Measurements from ENCODE around the gene KCNK5.

Gene KCNK5

DNA sequence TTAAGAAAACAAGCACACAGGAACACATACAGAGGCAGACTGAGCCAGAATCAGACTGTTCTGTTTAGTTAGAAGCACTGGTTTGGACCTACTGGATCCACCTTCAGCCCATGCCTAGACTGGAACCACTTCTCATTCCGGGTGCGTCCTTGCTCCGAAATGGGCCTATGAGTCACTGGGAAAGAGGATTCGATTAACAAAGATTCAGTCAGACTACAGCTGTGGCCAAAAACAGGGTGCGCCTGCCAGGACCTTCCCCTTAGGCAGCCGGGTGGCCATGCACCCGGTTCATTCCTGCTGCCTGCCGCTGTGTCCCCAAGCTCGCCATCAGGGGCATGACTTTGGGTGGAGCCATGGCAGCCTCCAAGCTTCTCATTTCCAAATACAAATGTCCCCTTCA, 14.5 kb upstream of the KCNK5 start:
- TF ChIP-seq CTCF (IDR thresholded peaks at IDR 0.05; ENCODE audit: low read depth, low read length, missing control alignments): no peak
- no peak overlapping the region for H3K4me3 ChIP-seq (ENCODE audit: low read depth, low read length)
- DNase-seq (ENCODE audit: low read depth): no peak

DNA sequence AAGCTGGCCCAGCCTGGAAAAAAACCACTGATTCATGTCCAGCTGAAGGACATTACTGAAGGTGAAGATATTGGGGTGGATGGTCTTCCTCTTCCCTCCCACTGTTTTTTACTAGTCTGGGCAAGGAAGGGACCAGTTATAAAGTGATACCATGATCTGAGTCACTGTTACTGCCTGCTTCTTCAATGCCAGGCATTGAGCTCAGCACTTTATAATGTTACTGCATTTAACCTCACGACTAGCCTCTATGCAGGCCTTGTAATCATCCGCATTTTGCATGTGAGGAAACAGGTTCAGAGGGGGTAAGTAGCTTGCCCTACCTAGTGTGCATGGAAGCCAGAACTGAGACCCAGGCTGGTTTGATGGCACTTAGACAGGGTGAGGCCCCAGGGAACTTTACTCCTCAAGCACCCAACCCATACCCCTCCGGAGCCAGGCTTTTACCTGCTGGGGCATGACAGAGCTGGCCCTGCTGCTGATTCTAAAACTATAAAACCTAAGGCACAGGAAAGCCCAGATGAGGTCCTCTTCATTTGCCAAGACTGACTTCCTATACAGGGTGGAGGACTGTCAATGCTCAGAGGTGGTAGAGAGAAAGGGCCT, 11.0 kb upstream of the KCNK5 start:
- TF ChIP-seq CTCF (IDR thresholded peaks at IDR 0.05; ENCODE audit: low read depth, low read length, missing control alignments): no peak
- H3K4me3 ChIP-seq (ENCODE audit: low read depth, low read length): no peak overlapping the region
- DNase-seq (ENCODE audit: low read depth): no peak

DNA sequence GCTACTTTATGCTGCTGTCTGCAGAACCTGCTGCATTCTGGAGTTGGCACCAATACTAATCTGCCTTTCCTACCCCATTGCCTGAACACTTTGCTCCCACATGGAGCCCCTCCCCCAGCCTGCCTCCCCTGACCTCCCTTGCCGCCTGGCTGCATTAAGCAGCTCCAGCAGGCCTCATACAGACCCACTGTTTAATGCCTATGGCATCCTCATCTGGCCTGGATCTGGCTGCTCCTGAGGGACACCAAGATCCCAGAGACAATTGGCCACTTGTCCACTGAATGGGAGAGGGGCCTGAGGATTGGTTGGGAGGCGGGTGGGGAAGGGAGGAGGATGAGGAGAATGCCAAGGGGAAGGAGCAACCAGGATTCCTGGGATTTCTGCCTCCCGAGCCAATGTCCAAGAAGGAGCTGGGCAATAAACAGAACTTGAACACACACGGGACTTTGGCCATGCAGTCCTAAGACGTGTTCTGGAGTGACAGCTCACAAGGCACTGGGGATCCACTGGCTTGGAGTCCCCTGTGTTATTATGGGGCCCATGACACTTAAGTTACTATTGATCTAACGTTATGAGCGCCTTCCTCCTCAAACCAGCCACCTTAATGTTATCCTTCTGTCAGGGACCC, 10.4 kb upstream of the KCNK5 start:
- no peak for DNase-seq (ENCODE audit: low read depth)
- H3K4me3 ChIP-seq (ENCODE audit: low read depth, low read length): no peak overlapping the region
- no peak for TF ChIP-seq CTCF (IDR thresholded peaks at IDR 0.05; ENCODE audit: low read depth, low read length, missing control alignments)

DNA sequence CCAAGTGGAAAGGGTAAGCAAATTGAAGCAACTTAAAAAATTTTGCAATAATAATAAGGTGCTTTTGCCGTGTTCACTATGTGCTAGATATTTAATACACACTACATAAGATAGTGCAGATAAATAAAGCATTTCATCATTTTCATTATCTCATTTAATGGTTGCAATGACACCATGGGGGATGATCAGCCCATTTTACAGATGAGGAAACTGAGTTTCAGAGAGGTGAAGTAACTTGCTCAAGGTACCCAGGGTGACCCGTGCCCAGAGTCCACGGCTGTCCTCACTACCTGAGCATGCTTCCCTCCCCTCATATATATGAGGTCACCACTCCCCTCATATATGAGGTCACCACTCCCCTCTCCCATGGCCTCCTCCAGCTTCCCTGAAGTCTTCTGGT, 7.5 kb upstream of the KCNK5 start:
- no peak overlapping the region for H3K4me3 ChIP-seq (ENCODE audit: low read depth, low read length)
- no peak for DNase-seq (ENCODE audit: low read depth)

DNA sequence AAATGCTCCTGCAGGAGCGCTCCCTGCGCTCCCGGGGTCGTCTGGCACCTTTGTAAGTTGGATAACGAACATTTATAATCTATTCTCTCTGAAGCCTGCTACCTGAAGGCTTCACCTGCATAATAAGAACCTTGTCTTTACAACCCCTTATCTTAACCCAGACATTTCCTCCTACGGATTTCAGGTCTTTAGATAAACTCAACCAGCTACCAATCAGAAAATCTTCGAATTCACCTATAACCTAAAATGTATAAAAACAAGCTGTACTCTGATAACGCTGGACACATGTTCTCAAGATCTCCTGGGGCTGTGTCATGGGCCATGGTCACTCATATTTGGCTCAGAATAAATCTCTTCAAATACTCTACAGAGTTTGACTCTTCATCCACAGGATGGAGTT, 4.1 kb upstream of the KCNK5 start:
- TF ChIP-seq CTCF (IDR thresholded peaks at IDR 0.05; ENCODE audit: low read depth, low read length, missing control alignments): no peak
- no peak overlapping the region for H3K4me3 ChIP-seq (ENCODE audit: low read depth, low read length)
- DNase-seq (ENCODE audit: low read depth): no peak

More for the DNA sequence above, 7.5 kb upstream of the KCNK5 start:
- TF ChIP-seq CTCF (IDR thresholded peaks at IDR 0.05; ENCODE audit: low read depth, low read length, missing control alignments): no peak

DNA sequence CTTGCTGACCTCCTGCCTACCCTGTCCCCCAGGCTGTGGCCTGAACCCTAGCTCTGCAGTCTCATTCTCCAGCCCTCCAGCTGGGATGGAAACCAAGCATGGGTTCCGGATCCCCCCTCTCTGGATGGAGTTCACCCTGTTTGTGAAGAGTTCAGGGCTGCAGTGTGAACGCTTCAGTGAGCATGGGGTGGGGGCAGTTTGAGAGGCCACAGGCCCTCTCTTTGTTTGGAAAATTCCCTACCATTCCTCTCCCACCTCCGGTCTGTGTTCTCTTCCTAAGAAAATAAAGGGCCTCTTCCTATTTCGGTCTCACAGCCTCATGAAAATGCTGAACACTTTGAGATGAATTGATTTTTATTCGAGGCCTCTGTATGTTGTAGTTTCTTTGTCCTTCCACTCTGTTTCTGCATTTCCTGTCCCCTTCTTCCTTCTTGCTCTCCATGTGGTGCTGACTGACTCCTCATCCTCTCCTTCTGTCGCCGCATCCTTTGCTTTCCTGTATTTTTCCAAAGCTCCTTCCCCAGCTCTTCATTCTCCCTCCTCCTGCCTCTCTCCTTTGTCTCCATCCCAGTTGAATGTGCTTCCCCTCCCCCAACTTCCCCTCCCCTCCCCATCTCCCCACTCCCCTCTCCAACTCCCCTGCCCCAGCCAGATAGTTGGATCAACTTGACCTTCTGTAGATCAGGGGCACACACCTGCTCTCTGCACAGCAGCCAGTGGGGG, 2.4 kb upstream of the KCNK5 start:
- no peak for TF ChIP-seq CTCF (IDR thresholded peaks at IDR 0.05; ENCODE audit: low read depth, low read length, missing control alignments)
- H3K4me3 ChIP-seq (ENCODE audit: low read depth, low read length): no peak overlapping the region
- no peak for DNase-seq (ENCODE audit: low read depth)

All from GM12864 (cell line).